ENCODE data around the gene METTL17. TPM values are rescaled to one million over a fixed set of nuclear protein-coding genes. Genes with fewer than 3 reads are reported as not detected.
"Not testable (repeated sequence)": the region's sequence is repeated elsewhere in the genome, so short reads cannot be mapped to it uniquely, and the experiment has no call there.

Gene METTL17
- total and polyA plus RNA-seq, 8 donors: 19.0 to 103 (median 26.8) TPM

GRCh38 chr14:21039585-21040369 is 50.0 kb downstream of the METTL17 start:
- FAIRE-seq: no peak
- intact Hi-C loops (cut with DNase I): no loop called here

GRCh38 chr14:21040370-21040925 is 50.7 kb downstream of the METTL17 start:
- FAIRE-seq: no peak

More at GRCh38 chr14:21039585-21040369, 50.0 kb downstream of the METTL17 start:
- Histone ChIP-seq H3K9me3 (no peaks in the 10 kb centered on the region), H3K27ac (peak overlapping the region; percentile 41 to 76 (median 57)), H3K4me3 (no peak overlapping the region), H3K27me3 (no peaks in the 10 kb centered on the region), H3K36me3 (no peaks in the 10 kb centered on the region), H3K4me1 (peaks cover 18 to 31% (median 24%) of the 10 kb centered on the region in 3 donors)
- peak in 4 of 6 donors; percentile 50 to 64 (median 62) for DNase-seq
- WGBS, 2 donors: 25 to 29% methylated on average over 8 of the region's 8 CpGs
- ATAC-seq: peak; percentile 66 to 79 (median 75)
- peak in 3 of 4 donors; percentile 48 to 65 (median 57) for TF ChIP-seq CTCF (IDR thresholded peaks at IDR 0.05)

GRCh38 chr14:21040941-21041340 is 51.2 kb downstream of the METTL17 start:
- H3K36me3 ChIP-seq; H3K4me3 ChIP-seq; intact Hi-C loops (cut with DNase I); H3K9me3 ChIP-seq; ATAC-seq; DNase-seq; H3K27me3 ChIP-seq; FAIRE-seq: not testable (repeated sequence)
- peak overlapping the region in 1 of 4 donors; percentile 11 for H3K27ac ChIP-seq
- 73 to 80% methylated on average over 3 of the region's 3 CpGs for WGBS, 2 donors
- H3K4me1 ChIP-seq: peaks cover 18 to 31% (median 24%) of the 10 kb centered on the region in 3 donors

More at GRCh38 chr14:21040370-21040925, 50.7 kb downstream of the METTL17 start:
- no peak for DNase-seq
- Histone ChIP-seq H3K9me3 (no peaks in the 10 kb centered on the region), H3K36me3 (no peaks in the 10 kb centered on the region), H3K4me3 (no peak overlapping the region), H3K4me1 (peaks cover 18 to 31% (median 24%) of the 10 kb centered on the region in 3 donors), H3K27ac (no peak overlapping the region), H3K27me3 (no peaks in the 10 kb centered on the region)
- 60 to 62% methylated on average over 8 of the region's 8 CpGs for WGBS, 2 donors
- ATAC-seq: no peak
- TF ChIP-seq CTCF (IDR thresholded peaks at IDR 0.05): no peak
- intact Hi-C loops (cut with DNase I): no loop called here

- WGBS, 2 donors: 63 to 64% methylated on average over 11 of the region's 11 CpGs
- peak within 1 kb of the TSS; percentile 9 to 61 (median 54) for H3K27ac ChIP-seq
- no peak for ATAC-seq
- no peak for TF ChIP-seq CTCF (IDR thresholded peaks at IDR 0.05)
- peak in 2 of 6 donors; percentile 41 to 59 for DNase-seq
- no peaks in the 10 kb centered on the region for H3K9me3 ChIP-seq
- no peak for FAIRE-seq
- intact Hi-C loops (cut with DNase I): no loop called here
- H3K36me3 ChIP-seq: no peaks in the 10 kb centered on the region
- no peak within 1 kb of the TSS for H3K4me3 ChIP-seq
- H3K4me1 ChIP-seq: peaks cover 18 to 33% (median 24%) of the 10 kb centered on the region in 3 donors
- no peaks in the 10 kb centered on the region for H3K27me3 ChIP-seq
These were observed 52.1 kb downstream of the METTL17 start, which contains the start of gene RNASE7 for GRCh38 chr14:21041676-21042433. TSS of gene RNASE7 (plus strand) at chr14:21042362. CDS start at chr14:21042993, 631 bp downstream.

- Histone ChIP-seq H3K4me3 (no peak overlapping the region), H3K27ac (peak overlapping the region; percentile 9 to 61 (median 54)), H3K36me3 (no peaks in the 10 kb centered on the region), H3K9me3 (no peaks in the 10 kb centered on the region), H3K27me3 (no peaks in the 10 kb centered on the region), H3K4me1 (peaks cover 18 to 44% (median 29%) of the 10 kb centered on the region in 3 donors)
- 24 to 25% methylated on average over 8 of the region's 8 CpGs for WGBS, 2 donors
- no peak for TF ChIP-seq CTCF (IDR thresholded peaks at IDR 0.05)
- DNase-seq (peak in 4 of 6 donors; percentile 39 to 51 (median 47)), ATAC-seq (peak in 3 of 4 donors; percentile 24 to 31 (median 30)), FAIRE-seq (no peak)
- intact Hi-C loops (cut with DNase I): no loop called here
These were observed 53.1 kb downstream of the METTL17 start for GRCh38 chr14:21042918-21043317.
